Upper lobe of right lung (tissue), 1 donor: ENCODE measurements around the gene CDK14. TPM values are rescaled to one million over a fixed set of nuclear protein-coding genes. Genes with fewer than 3 reads are reported as not detected.
"Not testable (repeated sequence)": the region's sequence is repeated elsewhere in the genome, so short reads cannot be mapped to it uniquely, and the experiment has no call there.

Experiments used
- ATAC-seq: fragments of 200-7000 bp; cut with Tn5 transposase; one replicate; pipeline ENCODE4 v1.9.1; 2020; ENCODE audit warnings: mild to moderate bottlenecking, moderate library complexity
- DNase-seq: peaks from one replicate; pipeline ENCODE4 v3.0.0-alpha.2; 2020
- H3K27ac ChIP-seq: fragments of 200-600 bp; one replicate; pipeline ENCODE4 v1.8.0; 2022
- H3K27me3 ChIP-seq: fragments of 200-600 bp; one replicate; pipeline ENCODE4 v1.8.0; 2022; ENCODE audit warnings: mild to moderate bottlenecking
- H3K36me3 ChIP-seq: fragments of 200-600 bp; one replicate; pipeline ENCODE4 v1.8.0; 2022
- H3K4me1 ChIP-seq: fragments of 200-600 bp; one replicate; pipeline ENCODE4 v1.8.0; 2022
- H3K4me3 ChIP-seq: fragments of 200-600 bp; one replicate; pipeline ENCODE4 v1.8.0; 2022; ENCODE audit warnings: mild to moderate bottlenecking
- H3K9me3 ChIP-seq: fragments of 200-600 bp; one replicate; pipeline ENCODE4 v1.8.0; 2022
- intact Hi-C: fragments of 100-400 bp; cut with DNase I; formaldehyde crosslinking; loops from one replicate; pipeline ENCODE4 v1.11.0; 2022
- total RNA-seq: library from RNA; stranded (reverse); fragmentation: NEBNext Ultra II Directional; extraction: Animal tissue kit (Norgen Biotek cat#: 25700); gene quantifications from one replicate; pipeline ENCODE4 v1.2.1, GENCODE V29; 2021
- TF ChIP-seq, protein P1 (sequence below): fragments of 200-600 bp; IDR thresholded peaks from one replicate; pipeline ENCODE4 v1.8.0; 2022; ENCODE audit warnings: antibody characterized with exemption
- donor health status: DM: no; HTN: yes; CAD: no; lungs with severe emphysema.

The CDK14 gene
- total RNA-seq, 1 donor from 2014 or later = 47.2 TPM

DNA sequence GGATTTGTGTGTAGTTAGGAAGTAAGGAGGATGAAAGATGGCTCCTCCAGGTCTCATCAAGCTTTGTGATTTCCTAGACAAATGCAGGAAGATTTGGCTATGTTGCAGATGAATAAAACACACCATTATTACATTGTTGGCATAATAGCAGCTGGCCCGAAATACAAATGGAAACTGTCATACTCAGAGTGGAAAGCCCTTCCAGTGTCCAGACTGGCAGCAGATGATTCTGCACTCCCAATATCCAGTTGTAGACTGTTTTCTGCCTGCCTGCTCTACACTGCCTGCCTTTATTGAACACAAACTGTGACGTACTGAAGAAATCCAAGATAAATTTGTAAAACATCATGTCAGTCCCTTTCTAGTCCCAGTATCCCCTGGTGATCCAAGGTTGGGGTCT lies 568.4 kb downstream of the CDK14 start:
- intact Hi-C loops = no loop called here
- TF ChIP-seq, protein P1, sequence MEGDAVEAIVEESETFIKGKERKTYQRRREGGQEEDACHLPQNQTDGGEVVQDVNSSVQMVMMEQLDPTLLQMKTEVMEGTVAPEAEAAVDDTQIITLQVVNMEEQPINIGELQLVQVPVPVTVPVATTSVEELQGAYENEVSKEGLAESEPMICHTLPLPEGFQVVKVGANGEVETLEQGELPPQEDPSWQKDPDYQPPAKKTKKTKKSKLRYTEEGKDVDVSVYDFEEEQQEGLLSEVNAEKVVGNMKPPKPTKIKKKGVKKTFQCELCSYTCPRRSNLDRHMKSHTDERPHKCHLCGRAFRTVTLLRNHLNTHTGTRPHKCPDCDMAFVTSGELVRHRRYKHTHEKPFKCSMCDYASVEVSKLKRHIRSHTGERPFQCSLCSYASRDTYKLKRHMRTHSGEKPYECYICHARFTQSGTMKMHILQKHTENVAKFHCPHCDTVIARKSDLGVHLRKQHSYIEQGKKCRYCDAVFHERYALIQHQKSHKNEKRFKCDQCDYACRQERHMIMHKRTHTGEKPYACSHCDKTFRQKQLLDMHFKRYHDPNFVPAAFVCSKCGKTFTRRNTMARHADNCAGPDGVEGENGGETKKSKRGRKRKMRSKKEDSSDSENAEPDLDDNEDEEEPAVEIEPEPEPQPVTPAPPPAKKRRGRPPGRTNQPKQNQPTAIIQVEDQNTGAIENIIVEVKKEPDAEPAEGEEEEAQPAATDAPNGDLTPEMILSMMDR = no peak
- Histone ChIP-seq H3K9me3 (no peaks in the 10 kb centered on the region), H3K36me3 (no peaks in the 10 kb centered on the region), H3K27ac (no peak overlapping the region), H3K4me1 (no peaks in the 10 kb centered on the region), H3K27me3 (no peaks in the 10 kb centered on the region), H3K4me3 (no peak overlapping the region)
- no peak for ATAC-seq
- no peak for DNase-seq

DNA sequence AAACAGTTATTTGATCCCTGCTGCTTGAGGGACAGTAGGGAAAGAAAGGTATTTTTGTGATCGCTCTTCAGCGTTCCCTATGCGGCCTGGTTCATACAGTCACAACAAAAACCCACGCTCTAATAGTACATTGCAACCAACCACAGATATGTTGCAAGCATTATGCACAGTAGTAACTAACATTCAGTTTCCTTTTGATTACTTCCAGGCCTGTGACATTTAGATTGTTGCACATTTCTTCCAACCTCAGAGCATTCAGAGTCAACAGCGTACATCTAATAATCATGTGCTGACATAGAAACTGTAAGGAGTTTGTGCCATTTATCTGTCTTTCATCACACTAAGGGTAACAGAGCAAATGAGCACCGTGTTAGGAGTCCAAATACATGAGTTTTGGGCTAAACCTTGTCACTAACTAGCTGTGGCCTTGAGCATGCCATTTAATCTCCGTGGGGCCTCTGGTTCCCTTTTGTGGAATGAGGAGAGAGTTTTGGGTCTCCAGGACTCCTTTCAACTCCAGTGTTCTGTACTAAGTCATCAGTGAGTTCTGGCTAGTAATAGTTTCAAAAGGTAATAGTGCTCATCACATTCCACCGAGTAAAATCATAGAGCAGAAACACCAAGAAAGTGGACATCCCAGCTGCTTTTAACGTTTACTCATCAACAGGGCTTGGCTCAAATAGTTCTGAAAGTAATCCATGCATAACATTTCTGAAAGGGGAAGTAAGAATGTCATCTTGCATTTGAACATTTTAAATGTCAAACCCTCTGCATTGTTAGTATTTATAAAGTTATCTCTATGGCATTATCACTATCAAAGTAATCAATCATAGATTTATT lies 569.1 kb downstream of the CDK14 start:
- Histone ChIP-seq H3K27ac (peak overlapping the region; percentile 33), H3K9me3 (no peaks in the 10 kb centered on the region), H3K27me3 (no peaks in the 10 kb centered on the region), H3K4me3 (no peak overlapping the region), H3K36me3 (no peaks in the 10 kb centered on the region), H3K4me1 (no peaks in the 10 kb centered on the region)
- ATAC-seq = peak; percentile 81
- TF ChIP-seq, protein P1 = no peak
- intact Hi-C loops = no loop called here
- DNase-seq = no peak

DNA sequence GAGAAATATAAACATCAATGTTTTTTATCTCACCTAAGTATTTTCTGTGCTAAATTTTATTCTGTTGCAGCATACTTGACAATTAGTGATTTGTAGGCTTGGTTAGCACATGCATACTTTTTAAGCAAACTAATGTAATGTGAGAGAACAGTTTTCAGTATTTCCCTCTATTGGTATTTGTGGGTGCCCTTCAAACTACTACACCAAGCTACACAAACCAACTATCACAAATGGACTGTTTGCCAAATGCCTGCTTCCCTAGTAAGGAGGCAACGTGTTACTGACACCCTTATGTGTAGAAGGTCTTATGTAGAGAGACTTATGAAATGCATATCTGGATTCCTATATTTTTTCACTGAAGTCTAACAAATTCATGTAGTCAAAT lies 569.7 kb downstream of the CDK14 start:
- intact Hi-C loops = no loop called here
- H3K27ac ChIP-seq = no peak overlapping the region
- DNase-seq (no peak), ATAC-seq (no peak)
- TF ChIP-seq, protein P1 = no peak
- no peaks in the 10 kb centered on the region for H3K36me3 ChIP-seq
- H3K27me3 ChIP-seq = no peaks in the 10 kb centered on the region
- no peaks in the 10 kb centered on the region for H3K9me3 ChIP-seq
- H3K4me1 ChIP-seq = no peaks in the 10 kb centered on the region
- H3K4me3 ChIP-seq = no peak overlapping the region

DNA sequence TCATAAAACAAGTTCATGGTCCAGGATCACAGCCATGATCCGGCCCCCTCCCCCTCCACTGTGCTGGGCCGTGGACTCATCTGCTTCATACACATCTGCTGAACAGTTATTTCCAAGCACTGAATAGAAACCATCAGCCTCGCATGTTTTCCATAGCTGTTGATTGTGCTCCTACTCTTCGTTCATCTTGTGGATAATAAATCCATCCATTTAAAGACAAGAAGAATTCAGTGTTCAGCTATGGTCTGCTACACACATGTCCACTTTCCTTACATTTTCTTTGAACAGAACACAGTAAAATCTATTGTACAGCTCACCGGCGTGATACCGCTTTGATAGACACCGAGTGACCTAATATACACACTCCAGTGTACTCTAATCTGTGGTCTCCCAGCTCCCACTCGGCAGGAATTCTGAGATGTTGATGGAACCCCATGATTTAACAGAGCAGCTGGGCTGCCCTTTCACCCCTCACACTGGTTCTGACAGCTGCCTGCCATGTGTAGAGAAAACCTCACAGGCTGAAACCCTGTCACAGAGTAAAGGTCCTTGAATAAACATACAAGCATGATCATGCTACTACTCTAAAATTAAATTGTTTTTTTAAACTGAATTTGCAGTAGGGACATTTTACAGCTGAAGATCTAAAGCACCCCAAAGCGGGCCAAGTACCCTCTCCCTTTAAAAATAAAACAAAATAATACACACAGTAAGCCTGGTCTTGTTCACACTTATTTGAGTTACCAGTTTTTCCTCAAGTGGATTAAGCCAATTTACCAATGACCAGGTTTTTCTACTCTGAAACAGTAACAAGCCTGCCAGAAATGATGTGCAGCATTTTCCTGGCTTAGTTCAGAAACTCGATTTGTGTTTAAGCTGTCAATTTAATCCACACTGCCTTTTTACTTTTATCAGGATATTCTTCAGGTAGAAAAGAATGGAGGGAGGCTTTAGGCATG lies 573.0 kb downstream of the CDK14 start:
- H3K27me3 ChIP-seq = no peaks in the 10 kb centered on the region
- TF ChIP-seq, protein P1 = no peak
- DNase-seq (no peak), ATAC-seq (no peak)
- intact Hi-C loops = no loop called here
- H3K4me1 ChIP-seq = no peaks in the 10 kb centered on the region
- H3K9me3 ChIP-seq = no peaks in the 10 kb centered on the region
- H3K4me3 ChIP-seq = no peak overlapping the region
- H3K27ac ChIP-seq = no peak overlapping the region
- no peaks in the 10 kb centered on the region for H3K36me3 ChIP-seq

DNA sequence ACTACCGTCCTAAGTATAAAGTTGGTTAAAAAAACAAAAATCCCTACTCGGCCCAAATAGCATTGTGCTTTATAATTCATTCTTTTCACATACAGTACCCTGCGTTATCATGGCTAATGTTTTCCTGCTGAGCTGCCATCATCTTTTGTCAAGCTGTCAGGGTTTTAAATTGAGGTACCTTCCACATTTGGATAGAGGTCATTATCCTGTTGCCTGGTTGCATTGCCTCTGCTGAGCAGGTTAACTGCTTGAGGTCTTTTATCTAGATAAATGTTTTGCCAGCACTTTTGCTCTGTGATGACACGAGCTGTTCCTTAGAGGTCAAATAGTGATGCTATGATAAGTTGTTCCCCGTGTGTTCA lies 573.7 kb downstream of the CDK14 start:
- DNase-seq (no peak), ATAC-seq (no peak)
- Histone ChIP-seq H3K9me3 (no peaks in the 10 kb centered on the region), H3K4me3 (no peak overlapping the region), H3K27ac (no peak overlapping the region), H3K36me3 (no peaks in the 10 kb centered on the region), H3K4me1 (no peaks in the 10 kb centered on the region), H3K27me3 (no peaks in the 10 kb centered on the region)
- intact Hi-C loops = no loop called here
- TF ChIP-seq, protein P1 = no peak

DNA sequence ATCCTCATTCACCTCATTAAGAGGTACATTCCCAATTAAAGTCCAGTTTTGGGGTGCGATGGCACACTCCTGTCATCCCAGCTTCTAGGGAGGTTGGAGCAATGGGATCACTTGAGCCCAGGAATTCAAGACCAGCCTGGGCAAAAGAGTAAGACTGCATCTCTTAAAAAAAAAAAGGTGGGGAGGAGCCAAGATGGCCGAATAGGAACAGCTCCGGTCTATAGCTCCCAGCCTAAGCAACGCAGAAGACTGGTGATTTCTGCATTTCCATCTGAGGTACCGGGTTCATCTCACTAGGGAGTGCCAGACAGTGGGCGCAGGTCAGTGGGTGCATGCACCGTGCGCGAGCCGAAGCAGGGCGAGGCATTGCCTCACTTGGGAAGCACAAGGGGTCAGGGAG lies 577.1 kb downstream of the CDK14 start:
- H3K36me3 ChIP-seq, DNase-seq, H3K27ac ChIP-seq, H3K4me3 ChIP-seq, H3K4me1 ChIP-seq, H3K27me3 ChIP-seq, ATAC-seq, intact Hi-C loops, H3K9me3 ChIP-seq: not testable (repeated sequence)
